ENCODE data around the gene AUH.
"Not testable (repeated sequence)": the region's sequence is repeated elsewhere in the genome, so short reads cannot be mapped to it uniquely, and the experiment has no call there.

The AUH gene

DNA sequence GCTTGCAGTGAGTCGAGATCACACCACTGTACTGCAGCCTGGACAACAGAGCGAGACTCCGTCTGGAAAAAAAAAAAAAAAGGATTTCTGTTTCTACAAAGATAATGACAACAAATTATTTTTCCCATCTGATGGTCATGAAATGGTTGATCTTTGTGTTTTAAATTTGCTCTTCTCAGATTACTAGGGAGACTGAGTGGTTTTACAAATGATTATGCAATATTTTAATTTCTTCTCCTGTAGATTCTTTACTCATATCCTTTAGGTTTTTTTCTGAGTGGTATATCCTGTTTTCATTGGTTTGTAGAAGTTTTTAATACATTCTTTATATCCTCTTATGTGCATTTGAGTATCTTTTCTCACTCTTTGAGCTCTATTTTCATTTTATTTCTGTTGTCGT lies 20.6 kb upstream of the AUH start:
- DNase-seq (ENCODE audit: extremely low spot score, insufficient read length, low read depth): no peak

DNA sequence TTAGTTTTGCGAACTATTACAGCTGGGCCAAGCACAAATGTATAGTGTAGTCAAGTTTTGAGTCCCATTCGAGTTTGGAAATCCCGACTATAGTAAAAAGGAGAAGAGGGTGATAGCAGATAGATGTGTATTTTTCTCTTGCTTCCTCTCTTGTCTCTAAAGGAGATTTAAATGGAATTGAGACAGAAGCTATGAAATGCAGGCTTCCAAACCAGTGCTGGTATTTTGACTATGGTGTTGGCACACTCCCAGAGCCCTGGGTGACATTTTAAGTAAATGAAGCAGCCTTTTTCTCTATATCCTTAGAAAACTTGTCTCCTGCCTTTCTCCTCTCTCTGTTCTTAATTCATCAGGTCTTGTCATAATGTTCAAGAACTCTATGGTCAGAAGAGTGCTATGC lies 17.7 kb upstream of the AUH start:
- no peak for FAIRE-seq
- no peak for DNase-seq (ENCODE audit: extremely low spot score, insufficient read length, low read depth)

More for the DNA sequence above, 20.6 kb upstream of the AUH start:
- FAIRE-seq: no peak

DNA sequence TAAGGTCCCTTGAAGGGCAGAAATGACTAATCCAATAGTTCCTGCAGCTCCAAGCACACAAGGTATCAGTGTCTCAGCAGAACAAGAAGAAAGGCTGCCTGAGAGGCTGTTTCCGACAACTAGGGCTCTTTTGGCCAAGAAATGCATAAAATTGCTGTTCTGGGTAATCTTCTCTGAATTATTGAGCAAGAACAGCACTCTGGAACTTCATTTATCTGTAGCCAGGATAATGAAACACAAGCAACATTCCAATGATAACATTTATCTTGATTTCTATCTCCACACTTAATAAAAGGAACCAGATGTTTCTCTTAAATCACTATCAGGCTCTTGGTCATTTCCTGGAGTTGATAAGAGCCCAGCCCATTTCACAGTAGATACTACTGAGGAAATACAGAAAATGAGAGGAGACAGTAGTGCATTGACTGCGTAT lies 17.0 kb upstream of the AUH start:
- FAIRE-seq (no peak), DNase-seq (ENCODE audit: extremely low spot score, insufficient read length, low read depth) (no peak)

DNA sequence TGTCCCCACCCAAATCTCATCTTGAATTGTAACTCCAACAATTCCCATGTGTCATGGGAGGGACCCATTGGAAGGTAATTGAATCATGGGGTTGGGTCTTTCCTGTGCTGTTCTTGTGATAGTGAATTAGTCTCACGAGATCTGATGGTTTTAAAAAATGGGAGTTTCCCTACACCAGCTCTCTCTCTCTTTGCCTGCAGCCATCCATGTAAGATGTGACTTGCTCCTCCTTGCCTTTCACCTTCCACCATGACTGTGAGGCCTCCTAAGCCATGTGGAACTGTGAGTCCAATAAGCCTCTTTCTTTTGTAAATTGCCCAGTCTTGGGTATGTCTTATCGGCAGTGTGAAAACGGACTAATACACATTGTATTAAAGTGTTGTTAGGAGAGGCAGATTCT lies 16.3 kb upstream of the AUH start:
- not testable (repeated sequence) for FAIRE-seq; DNase-seq (ENCODE audit: extremely low spot score, insufficient read length, low read depth)

DNA sequence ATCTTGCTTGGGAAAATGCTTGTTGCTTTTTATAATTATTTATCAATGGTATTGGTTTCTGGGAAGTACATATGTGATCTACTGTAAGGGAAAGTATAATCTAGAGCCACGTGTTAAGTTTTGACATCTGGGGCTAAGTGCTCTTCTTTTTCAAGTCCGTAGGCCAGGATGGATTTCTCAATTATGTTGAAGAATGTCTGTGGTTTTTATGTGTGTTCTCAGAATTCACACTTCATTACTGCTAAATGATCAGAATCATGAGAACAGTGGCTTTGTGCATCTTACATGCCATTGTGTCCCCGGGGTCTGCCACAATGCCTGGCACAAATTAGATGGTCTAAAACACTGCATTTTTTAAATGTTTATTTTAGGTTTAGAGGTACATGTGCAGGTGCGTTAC lies 14.5 kb upstream of the AUH start:
- DNase-seq (ENCODE audit: extremely low spot score, insufficient read length, low read depth) (no peak), FAIRE-seq (no peak)

DNA sequence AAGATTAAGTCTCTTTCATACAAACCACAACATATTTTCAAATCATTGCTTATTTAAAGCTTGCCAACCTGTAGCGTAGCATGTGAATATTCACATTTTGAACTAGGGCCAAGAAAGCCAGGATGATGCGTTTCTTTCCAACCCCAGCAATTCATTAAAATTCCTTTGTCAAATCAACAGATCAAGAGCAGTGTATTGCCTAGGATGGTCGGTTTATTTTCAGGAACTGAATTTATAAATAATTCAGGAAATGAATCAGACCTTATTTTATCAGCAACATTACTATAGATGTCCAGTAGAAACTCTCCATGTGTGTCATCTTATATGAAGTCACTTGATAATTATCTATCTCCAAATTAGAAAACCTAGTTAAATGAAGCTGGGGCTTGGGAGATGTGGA lies 13.2 kb upstream of the AUH start:
- DNase-seq (ENCODE audit: extremely low spot score, insufficient read length, low read depth) (no peak), FAIRE-seq (no peak)

DNA sequence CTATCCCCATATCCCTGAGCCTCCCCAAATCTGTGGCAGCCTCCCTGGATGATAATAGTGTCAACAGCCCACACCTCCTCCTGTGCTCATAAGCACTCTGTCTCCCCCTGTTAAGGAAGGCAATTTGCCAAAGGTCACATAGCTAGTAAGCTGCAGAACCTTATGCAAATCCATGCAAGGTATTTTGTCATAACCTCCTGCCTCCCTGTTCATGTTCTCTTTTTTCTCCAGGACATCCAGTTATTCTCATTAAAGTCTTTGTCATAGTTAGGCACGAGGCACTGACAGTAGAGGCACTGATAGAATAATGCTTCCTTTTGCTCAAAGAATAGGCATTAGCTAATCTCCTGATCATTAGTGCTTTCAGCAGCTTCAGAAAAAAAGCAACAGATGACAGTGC lies 10.2 kb upstream of the AUH start:
- DNase-seq (ENCODE audit: extremely low spot score, insufficient read length, low read depth): no peak
- no peak for FAIRE-seq

DNA sequence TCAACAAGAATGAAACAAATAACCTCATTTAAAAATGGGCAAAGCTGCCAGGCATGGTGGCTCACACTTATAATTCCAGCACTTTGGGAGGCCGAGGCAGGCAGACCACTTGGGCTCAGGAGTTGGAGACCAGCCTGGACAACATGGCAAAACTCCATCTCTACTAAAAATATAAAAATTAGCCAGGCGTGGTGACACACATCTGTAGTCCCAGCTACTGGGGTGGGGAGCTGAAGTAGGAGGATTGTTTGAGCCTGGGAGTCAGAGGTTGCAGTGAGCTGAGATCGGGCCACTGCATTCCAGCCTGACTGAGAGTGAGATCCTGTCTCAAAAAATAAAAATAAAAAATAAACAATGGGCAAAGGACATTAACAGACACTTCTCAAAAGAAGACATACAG lies 8.3 kb upstream of the AUH start:
- not testable (repeated sequence) for FAIRE-seq; DNase-seq (ENCODE audit: extremely low spot score, insufficient read length, low read depth)

DNA sequence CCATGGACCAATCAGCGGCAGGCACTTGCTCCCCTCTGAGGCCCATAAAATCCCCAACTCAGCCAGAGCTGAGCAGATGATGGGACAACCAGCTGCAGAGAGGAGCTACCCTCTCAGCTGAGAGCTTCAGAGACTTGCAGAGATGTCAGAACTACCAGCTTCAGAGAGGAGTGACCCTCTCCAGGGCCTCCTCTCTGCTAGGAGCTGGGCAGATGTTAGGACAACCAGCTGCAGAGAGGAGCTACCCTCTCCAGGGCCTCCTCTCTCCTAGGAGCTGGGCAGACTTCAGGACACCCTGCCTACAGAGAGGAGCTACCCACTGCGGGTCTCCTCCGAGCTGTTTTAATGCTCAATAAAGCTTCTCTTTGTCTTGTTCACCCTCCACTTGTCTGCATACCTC lies 3.0 kb upstream of the AUH start:
- FAIRE-seq: no peak
- no peak for DNase-seq (ENCODE audit: extremely low spot score, insufficient read length, low read depth)

DNA sequence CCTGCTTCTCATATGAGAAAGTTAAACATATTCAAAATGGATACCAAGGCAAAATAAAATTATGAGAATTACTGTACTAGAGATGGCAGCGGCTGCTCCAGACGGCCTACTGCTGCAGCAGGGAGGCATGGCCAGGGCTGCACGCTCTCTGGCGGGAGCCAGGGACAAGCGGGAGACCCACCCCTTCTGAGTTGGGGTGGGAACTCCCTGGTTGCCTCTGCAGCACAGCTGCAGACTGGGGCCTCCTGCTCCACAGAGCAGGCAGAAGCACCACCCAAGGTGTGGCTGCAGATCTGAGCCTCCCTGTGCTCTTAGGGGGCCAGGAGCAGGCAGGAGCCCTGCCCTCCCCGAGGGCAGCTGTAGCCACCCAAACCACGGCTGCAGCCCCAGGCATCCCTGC lies 2.3 kb upstream of the AUH start:
- FAIRE-seq (no peak), DNase-seq (ENCODE audit: extremely low spot score, insufficient read length, low read depth) (no peak)

DNA sequence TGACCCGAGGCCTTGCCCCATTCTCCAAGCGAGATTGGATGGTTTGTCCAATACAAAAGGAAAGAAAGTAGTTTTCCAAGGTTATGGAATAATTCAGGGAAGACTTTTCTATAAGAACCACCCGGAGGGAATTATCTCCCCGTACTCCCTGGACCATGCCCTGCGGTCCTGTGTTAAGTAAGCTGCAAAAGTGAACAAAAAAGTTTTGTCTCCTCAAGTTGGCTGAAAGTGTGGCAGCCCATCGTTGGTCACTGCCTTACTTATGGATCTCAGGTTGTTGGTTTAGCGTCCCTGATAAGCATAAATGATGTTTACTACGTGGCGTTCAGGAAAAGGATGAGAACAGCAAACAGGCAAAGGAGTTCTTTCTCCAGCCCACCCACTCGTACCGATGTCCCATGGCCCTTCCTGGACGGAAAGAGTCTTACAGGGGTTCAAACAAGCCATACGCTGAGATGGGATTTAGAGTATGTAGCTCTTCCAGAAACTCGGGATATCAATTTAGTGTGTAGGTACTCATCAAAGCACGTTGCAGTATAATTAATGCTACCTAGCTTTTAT lies 413 bp upstream of the AUH start:
- FAIRE-seq (no peak), DNase-seq (ENCODE audit: extremely low spot score, insufficient read length, low read depth) (no peak)

DNA sequence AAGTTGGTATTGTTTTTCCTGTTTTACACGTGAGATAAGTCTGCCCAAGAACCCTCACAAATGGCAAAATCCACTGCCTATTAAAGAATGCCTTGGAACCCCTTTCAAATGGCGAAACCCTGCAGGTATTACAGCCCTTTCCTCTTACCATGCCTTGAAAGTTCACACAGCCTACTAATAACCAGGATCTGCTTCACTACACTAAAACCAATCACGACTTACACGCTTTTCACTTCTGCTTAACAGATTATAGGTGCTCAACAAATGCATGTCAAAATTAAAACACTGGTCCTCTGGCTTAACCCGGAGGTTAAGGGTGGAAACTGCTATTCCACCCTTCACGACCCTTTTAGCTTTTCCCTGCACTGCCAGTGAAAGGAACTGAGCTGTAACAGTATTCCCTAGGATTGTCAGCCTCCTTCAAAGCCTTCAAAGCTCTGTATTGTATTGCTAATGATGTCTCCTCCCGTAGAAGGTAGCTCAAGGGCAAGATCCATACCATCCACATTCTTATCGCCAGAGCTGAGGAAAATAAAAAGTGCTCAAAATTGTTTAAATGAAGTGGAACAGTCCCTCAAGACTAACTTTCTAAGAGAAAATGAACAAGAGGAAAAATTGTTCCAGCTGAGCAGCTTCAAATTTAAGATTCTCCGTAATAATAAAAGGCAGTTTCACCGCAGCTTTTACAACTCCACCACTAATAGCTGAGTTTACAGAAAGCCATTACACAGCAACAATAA lies 997 bp downstream of the AUH start:
- no peak for DNase-seq (ENCODE audit: extremely low spot score, insufficient read length, low read depth)
- FAIRE-seq: peak; percentile 73

DNA sequence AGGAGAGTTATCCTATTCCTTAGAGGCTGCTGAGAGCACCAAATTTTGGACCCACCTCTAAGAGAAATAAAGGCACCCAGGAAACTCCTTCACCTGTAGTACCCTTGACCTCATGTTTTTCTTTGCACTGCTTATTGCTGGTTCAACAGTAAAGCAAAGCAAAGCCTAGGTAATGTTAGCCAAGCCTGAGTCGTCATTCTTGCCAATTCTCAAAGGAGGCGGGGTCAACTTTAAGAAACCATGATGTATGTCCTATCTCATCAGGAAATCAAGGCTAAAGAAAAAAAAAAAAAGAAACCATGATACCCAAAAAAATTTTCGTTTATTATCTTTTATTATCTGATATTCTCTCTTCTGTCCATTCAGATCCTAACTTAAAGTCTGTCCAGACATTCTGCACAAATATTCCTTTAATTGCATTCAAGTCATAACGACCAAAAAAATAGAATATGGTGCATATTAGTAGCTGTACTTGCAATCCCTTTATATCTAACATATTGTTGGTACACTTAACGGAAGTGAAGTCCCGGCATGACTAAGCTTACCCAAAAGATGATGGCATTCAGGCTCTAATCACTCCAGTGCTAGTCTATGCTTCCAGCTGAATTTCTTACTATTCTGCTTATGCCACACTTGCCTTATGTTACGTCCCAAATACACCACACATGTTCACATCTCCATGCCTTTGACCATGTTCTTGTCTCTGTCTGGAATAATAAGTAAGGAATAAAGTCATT lies 1.8 kb downstream of the AUH start:
- DNase-seq (ENCODE audit: extremely low spot score, insufficient read length, low read depth) (no peak), FAIRE-seq (no peak)

DNA sequence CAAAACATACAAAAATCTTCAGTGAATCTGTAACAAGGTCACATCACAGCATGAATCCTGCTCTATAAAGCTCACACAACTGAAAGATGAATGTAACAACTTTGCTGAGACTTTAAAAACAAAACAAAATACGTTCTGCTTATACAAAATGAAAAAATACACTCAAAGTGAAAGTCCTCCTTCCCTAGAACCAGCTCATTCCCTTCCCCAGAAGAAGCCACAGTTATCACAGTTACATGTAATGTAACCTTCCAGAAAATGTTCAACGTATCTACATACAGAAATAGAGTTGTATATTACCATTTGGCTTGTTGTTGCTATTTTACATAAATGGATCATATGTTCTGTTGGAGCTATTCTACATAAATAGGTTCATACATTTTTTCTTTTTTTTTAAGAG lies 2.6 kb downstream of the AUH start:
- FAIRE-seq (no peak), DNase-seq (ENCODE audit: extremely low spot score, insufficient read length, low read depth) (no peak)

DNA sequence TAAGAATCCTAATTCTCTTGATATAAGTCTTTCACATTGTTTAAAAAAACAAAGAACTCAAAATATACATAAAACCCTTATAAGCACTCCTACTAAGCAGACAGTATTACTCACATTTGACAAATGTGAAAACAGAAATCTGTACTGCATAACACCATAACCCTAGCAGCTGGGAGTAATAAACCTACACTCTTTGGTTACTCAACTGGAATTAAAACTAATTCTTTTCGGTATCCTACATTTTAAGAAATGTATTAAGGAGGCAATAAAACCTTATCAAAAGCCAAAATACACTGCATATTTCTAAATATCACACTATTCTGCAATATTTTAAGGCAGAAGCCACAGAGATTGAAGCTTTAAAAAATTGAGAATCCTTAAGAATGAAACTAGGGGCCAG lies 6.8 kb downstream of the AUH start:
- DNase-seq (ENCODE audit: extremely low spot score, insufficient read length, low read depth) (no peak), FAIRE-seq (no peak)

DNA sequence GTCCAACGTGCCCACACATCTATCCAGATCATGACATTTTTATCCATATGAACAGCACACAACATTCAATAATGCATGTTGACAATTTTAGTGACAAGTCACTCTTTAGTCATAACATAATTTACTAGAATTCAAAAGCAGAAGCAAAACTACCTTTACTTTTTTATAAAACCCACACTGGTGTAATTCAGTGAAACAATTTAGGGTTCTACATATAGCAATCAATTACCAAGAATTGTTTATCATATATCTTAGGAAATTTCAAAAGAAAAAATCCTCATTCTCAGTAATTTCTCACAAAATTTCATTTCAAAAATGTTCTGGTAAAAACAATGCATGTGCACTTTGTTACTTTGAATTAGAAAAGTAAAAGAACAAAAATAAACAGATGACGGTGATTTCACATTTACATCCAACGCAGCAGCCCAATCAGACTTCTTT lies 12.6 kb downstream of the AUH start:
- FAIRE-seq (no peak), DNase-seq (ENCODE audit: extremely low spot score, insufficient read length, low read depth) (no peak)

DNA sequence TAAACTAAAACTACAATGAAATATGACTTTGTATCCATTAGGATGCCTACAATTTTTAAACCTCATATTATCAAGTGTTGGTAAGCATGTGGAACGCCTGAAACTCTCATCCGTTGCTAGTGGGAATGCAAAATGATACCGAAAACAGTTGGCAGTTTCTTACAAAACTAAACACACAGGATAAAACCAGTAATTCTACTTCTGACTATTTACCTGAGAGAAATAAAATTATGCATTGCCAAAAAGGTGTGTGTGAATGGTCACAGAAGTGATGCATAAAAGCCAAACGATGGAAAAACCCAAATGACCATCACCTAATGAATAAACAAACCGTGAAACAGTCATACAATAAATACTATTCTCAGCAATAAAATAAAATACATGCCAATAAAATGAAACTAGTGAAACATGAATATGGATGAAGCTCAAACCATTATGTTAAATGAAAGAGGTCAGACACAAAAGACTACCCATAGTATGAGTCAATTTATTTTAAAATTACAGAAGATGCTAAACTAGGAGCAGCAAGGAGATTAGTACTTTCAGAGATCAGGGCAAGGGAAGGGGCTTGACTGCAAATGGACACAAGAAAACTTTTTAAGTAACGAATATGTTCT lies 13.4 kb downstream of the AUH start:
- no peak for DNase-seq (ENCODE audit: extremely low spot score, insufficient read length, low read depth)
- FAIRE-seq: no peak

DNA sequence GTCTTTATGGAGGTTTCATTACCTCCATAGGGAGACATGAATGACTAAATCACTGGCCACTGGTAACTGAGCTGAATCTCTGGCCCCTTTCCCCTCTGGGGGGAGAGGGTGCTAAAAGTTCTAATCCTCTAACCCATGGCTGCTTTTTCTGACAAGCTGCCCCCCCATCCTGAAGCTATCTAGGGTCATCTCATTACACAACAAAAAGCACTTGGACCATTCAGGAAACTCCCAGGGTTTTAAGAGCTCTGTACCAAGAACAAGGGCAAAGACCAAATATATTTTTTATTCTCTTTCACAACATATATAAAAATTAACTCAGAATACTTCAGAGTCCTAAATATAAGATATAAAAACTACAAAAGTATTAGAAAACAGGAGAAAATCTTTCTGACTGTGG lies 14.3 kb downstream of the AUH start:
- DNase-seq (ENCODE audit: extremely low spot score, insufficient read length, low read depth): no peak
- no peak for FAIRE-seq

DNA sequence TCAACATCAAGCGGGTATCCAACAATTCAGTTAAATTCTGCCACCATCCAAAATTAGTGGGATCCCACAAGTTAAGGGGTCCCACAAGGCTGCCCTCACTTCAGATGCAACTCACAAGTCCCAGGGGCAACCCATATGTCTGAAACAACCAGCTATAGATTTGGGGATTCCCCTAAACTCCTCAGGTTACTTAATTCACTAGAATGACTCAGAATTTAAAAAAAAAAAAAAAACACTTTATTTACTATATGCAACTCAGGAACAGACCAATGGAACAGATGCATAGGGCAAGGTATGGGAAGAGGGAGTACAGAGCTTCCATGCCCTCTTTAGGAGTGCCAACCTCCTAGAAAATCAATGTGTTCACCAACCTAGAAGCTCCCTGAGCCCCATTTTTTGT lies 15.1 kb downstream of the AUH start:
- FAIRE-seq: no peak

DNA sequence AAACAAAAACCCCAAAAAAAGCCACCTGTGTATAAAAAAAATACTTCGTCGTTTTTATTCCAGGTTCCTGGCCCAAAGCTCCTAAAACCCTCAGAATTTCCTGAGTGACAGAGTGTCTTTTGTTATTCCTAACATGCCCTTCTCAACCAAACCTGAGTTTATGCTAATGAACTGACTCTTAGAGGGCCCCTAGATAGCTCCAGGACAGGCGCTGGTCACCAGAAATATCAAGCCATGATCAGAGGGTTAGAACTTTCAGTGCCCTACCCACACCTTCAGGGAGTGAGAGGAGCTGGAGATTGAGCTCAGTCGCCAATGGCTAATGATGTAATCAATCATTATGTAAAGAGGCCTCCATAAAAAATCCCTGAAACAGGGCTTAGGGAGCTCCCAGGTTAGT lies 15.7 kb downstream of the AUH start:
- FAIRE-seq: no peak
- DNase-seq (ENCODE audit: extremely low spot score, insufficient read length, low read depth): no peak

More for the DNA sequence above, 15.1 kb downstream of the AUH start:
- no peak for DNase-seq (ENCODE audit: extremely low spot score, insufficient read length, low read depth)

DNA sequence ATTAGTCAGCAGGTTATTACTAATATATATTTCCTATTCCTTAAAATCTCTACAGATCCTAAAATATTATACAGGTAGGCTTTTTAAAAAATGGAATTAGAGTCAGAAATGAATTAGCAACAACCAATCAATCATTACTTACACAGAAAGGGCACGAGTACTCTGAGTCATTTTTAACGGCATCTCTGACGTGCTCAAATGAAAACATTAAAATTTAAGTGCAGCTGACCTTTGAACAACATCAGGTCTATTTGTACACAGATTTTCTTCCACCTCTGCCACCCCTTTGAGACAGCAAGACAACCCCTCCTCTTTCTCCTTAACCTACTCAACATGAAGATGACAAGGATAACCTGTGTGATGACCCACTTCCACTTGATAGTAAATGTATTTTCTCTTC lies 19.1 kb downstream of the AUH start:
- FAIRE-seq (no peak), DNase-seq (ENCODE audit: extremely low spot score, insufficient read length, low read depth) (no peak)

Data from GM18507 (cell line).